Testis (tissue), 2 donors: ENCODE data around the gene DENND2D.

Experiments
- POLR2A ChIP-seq: fragments of 450-650 bp; IDR thresholded peaks from one replicate; pipeline ENCODE4 v1.6.1; 2017; ENCODE audit warnings: antibody characterized with exemption, mild to moderate bottlenecking, moderate library complexity
- TF ChIP-seq, protein P1 (sequence below), 3 experiments: fragments of 450-650 bp in 2 of 3; fragments of 200-600 bp in 1 of 3; sonication (generic) in 1 of 3; IDR thresholded peaks; one replicate each; pipeline ENCODE4 v1.5.1; 2016 to 2019; ENCODE audit warnings: antibody characterized with exemption in 3 of 3, mild to moderate bottlenecking in 2 of 3, moderate library complexity in 1 of 3

DNA sequence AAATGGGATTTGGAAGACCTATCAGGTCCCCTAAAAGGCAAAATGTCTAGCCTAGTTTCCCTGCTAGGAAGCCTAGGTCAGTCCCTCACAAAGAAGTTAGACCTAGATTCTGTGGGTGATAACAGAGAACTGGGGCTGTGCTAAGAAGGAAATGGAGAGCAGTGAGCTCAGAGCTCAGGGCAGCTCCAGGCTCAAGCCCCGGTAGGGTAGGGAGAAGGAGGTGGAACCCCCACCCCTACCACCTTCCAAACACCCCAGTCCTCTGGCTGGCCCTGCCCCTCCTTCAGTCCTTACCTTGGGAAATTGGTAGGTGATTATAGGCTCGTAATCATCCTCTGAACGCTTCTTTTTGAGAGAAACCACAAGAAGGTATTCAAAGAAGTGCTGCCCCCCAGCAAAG is 1.1 kb downstream of the DENND2D start:
- TF ChIP-seq, protein P1, sequence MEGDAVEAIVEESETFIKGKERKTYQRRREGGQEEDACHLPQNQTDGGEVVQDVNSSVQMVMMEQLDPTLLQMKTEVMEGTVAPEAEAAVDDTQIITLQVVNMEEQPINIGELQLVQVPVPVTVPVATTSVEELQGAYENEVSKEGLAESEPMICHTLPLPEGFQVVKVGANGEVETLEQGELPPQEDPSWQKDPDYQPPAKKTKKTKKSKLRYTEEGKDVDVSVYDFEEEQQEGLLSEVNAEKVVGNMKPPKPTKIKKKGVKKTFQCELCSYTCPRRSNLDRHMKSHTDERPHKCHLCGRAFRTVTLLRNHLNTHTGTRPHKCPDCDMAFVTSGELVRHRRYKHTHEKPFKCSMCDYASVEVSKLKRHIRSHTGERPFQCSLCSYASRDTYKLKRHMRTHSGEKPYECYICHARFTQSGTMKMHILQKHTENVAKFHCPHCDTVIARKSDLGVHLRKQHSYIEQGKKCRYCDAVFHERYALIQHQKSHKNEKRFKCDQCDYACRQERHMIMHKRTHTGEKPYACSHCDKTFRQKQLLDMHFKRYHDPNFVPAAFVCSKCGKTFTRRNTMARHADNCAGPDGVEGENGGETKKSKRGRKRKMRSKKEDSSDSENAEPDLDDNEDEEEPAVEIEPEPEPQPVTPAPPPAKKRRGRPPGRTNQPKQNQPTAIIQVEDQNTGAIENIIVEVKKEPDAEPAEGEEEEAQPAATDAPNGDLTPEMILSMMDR (IDR thresholded peaks at IDR 0.05), result no peak
- no peak for TF ChIP-seq POLR2A
